Cerebellar cortex (tissue), 1 donor: ENCODE data around the gene SP100.

Experiments used
- DNase-seq: peaks from one replicate; pipeline ENCODE4 v3.0.0-alpha.2; 2015; ENCODE audit warnings: low spot score

Gene SP100

DNA sequence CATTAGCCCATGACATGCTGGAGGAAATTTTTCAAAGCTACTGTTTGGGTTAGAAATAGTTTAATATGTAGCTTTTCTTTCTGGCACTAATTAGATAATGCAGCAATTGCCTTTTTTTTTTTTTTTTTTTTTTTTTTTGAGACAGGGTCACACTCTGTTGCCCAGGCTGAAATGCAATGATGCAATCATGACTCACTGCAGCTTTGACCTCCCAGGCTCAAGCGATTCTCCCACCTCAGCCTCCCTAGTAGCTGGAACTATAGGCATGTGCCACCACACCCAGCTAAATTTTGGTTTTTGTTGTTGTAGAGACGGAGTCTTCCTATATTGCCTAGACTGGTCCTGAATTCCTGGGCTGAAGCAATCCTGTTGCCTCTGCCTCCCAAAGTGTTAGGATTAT lies 136.2 kb downstream of the SP100 start:
- DNase-seq, result no peak

DNA sequence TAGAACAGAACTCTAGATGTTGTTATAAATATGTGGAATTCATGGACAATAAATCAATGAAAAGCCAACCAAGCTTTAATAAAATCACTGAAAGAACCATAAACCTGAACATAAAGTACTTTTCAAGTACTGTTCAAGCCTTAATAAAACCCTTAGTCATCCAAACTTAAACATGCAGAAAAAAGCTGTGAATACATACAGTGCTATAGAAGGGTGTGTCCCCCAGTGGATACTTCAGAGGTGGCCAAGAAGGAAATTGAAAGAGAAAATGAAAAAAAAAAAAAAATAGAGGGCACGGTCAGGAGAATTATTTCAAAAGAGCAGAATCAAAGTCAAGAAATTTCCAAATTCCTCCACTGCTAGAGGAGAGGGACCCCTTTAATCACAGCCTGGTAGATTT lies 141.1 kb downstream of the SP100 start:
- DNase-seq, result no peak

DNA sequence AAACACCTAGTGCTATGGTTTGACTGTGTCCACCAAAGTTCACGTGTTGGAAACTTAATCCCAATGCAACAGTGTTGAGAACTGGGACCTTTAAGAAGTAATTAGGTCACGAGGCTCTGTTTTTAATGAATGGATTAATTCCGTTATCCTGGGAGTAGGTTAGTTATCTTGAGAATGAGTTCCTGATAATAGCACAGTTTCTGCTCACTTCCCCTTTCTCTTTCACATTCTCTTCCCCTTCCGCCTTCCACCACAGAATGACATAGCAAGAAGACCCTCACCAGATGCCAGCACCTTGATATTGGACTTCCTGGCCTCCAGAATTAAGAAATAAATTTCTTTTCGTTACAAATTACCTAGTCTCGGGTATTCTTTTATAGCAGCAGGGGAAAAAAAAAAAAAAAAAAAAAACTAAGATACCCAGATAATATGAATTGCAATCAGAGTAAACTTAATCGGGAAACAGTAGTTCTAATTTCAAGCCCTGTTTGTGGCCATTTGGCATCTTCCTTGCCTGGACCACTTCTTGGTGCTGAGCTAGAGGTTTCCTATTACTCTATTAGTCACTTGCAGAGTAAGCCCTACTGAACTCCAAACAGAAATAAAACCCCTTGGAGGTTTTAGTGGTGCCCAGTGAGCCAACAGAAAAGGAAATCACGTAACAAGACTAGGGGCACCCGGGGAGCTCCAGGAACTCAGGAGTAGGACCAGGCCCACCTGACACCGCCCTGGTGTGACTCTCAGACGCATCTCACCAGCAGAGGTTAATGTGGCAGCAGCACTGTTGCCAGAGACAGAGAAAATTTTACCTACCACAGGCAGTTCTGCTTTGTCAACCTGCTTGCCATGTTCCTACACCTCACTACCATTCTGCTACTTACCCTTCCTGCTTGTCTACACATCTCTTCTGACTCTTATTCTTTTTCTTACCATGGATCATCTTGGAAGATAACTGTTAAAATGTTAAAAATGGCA lies 149.1 kb downstream of the SP100 start:
- no peak for DNase-seq

DNA sequence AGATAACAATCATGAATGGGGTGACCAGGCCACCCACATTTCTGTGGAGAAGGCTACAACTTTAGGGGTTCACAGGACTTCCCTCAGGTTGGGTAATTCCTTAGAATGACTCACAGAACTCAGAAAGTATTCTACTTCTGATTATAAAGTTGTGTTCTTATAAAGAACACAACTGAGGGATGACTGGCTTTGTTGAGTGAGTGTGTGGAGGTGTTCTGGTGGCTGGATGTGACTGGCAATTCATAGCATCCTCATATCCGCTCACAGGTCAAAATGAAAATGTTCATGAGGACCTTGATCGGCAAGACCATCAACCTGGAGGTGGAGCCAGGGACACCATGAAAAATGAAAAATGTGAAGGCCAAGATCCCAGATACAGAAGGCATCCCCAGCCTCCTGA lies 153.3 kb downstream of the SP100 start:
- DNase-seq, result no peak

DNA sequence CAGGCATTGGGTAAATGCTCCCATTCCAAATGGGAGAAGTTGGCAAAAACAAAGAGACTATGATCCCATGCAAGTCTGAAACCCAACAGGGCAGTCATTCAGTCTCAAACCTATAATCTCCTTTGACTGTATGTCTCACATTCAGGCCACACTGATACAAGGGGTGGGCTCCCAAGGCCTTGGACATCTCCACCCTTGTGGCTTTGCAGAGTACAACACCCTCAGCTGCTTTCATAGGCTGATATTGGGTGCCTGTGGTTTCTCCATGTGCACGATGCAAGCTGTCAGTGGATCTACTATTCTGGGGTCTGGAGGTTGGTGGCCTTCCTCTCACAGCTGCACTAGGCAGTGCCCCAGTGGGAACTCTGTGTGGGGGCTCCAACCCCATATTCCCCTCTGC lies 155.0 kb downstream of the SP100 start:
- no peak for DNase-seq

DNA sequence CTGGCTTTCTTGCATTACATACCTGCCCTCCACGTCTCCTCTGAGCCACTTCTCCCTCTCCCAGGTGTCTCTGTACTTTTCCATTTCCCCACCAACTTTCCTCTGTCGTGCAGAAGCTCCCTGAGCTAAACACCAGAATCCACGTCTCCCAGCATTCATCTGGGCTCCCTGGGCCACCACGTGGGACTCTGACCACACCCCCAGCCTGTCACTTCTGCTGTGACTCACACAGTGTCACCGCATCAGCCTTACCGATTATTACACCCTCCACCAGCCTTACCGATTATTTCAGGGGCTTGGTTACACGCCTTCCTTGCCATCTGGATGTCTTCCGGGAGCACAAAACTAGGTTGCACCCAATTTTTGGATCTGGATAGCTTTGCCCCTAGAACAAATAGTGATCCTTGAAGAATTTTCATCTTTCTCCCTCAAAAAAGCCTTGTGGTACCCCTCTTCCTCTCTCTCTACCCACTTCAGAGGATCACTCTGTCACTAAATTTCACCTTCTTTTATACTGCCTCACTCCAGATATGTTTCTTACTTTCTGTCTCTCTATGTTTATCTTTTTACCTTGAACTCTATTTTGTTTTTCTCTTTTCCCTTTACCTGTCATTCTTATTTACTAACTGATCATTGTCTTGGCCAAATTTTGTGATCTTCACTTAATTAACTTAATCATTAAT lies 159.8 kb downstream of the SP100 start:
- DNase-seq, result no peak

DNA sequence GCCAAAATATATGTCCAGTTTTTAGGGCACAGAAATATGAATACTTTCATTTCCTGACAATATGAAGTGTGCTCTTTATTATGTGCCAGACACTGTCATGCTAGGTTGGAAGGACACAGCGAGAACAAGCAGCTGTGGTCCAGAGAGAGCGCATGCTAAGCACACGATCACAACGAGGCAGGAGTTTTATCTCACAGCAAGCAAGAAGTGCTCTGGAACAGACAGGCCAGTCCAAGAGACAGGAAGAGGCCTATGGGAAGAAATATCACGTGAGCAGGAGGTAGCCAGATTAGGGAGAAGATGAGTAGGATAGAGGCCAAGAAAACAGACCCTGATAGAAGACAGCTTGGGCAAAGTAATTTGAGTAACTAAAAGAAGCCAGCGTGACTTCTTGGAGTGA lies 161.1 kb downstream of the SP100 start:
- DNase-seq, result no peak

DNA sequence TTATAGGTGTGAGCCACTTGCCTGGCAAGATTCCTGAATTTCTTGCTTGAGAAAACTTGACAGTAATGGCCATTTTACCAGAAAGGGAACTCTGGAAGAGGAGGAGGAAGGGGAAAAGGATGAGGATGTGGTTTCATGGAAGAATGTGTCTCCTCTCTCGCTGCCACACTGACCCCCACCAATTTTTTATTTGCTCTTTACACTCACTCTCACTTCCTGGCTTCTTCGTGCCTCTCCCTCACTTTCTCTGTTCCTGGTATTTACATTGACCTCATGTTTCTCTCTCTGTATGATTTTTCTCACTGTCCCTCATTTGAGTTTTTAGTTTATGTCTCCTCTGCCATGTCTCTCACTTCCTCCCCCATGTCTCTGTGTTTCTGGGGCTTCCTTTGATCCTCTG lies 162.1 kb downstream of the SP100 start:
- DNase-seq, result no peak

DNA sequence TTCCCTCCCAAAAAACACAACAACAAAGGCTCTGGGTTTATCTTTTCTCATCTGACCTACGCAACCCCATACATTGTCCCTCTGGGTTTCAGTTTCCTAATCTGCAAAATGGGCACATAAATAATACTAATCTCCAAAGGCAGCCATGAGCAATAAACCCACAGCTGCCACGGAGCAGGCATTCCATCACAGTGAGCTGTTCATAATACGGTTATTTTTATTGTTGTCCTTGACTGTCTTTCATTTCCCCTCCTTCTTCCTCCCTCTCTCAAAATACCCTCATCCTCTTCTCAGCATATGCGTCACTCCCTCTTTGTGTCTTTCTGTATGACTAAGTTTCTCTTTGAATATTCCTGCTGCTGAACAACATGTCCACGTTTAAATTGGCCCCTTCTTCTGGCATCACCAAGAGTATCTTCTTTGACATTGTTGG lies 166.9 kb downstream of the SP100 start:
- DNase-seq, result no peak

DNA sequence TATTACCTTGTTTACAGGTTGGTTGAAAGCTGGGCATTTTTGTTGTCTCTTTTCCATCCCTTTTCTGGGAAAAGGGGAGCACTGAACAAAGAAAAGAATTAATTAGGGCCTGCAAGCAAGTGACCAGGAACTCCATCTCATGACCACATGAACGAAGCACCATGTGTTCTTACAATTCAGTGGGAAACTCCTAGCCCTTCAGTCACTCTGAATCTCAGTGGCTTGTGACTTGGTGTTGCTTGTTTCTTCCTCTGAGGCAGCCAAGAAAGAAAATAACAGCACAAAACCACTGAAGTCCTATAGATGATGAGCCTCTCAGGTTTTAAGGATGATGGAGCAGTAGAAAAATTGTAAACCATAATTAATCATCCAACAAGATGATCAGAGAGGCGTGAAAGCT lies 167.6 kb downstream of the SP100 start:
- no peak for DNase-seq

DNA sequence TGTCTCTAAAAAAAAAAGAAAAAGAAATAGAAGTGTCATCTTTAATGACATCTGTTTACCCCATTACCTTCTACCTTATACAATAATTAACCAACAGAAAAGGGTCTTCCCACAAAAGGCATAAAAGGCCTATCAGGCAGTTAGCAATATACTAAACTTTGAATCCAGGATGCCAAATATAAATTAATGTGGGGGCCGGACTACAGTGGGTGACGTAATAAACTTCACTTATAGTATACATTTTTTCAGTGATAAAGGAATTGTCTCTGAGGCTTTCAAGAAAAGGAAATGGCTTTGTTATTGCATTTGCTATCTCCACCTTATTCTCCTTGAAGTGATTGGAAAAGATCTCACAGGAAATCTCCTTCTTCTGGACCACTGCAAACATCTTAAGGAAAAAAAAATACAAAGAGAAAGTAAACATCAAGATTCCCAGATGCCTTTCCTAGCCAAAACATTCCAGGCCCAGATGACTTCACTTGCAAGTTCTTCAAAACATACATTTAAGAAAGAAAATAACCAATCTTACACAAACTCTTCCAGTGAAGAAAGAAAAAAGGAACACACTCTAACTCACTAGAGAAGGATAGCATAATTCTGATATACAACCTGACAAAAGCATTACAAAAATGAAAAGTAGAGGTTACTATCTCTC lies 170.5 kb downstream of the SP100 start:
- no peak for DNase-seq

DNA sequence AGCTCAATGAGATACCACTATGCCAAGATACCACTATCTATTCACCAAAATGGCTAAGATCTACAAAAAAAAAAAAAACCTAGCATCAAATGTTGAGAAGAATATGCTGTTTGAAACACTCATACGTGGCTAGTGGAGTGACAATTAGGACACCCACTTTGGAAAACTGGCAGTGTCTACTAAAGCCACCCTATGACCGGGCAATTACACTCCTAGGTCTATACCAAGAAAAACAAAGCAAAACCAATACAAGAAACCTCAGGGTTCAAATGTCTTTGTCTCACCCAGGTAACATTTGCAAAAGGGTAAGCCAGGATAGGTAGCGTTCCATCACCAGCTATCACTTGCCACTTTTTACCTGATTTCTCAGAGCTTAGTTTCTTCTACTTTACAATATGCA lies 173.0 kb downstream of the SP100 start:
- DNase-seq, result no peak

DNA sequence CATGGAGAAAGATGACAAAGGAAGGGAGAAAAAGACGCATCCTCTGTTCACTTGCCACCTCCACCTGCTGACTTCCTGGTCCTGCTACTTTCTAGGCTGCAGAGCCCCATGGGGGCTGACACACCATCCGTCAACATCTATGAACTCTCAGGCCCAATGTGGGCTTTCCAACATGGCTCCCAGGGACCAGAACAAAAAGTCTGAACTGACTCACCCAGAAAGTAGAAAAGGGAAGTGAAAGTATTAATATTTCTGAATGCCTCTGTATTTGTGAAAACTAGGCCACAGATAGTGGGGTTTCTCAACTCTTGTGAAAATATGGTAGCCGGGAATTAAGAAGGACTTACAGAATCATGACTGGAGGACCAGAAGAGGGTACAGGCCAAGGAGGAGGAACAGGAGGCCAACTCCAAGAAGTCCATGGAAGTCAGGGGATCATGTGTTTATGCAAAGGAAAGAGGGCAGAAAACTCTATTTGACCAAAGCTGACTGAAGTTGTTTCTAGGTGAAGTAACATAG lies 173.6 kb downstream of the SP100 start:
- no peak for DNase-seq

DNA sequence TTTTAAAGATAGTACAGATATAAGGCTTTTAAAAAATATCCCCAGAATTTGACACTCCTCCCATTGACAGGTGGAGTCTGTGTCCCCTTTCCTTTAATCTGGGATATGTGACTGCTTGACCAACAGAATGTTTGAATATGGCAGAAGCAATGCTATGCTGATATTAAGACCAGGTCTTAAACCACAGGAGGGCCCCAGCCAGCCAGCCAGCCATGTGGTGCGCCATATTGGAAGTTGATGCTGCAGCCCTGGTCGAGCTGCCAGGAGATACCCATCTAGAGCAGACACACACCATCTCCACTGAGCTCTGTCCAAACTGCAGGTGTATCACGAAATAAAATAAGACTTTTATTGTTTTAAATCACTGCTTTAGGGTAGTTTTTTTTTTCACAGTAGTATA lies 174.3 kb downstream of the SP100 start:
- no peak for DNase-seq

DNA sequence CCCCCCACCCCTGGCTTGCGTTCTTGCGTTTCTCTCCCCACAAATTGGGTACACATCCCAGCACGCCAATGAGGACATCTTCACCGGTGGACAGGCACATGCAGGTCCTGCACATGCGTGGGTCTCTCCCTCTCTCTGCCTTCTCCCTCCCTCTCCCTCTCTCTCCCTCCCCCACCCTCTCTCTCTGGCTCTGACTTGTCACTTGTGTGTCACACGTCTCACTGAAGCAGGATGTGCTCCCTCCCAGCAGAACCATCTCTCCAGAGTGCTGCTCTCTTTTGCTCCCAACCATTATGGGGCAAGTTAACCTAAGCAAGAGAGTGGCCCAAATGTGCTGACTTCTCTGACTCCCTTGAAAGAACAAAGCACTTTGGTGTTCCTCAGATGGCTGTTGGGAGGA lies 175.8 kb downstream of the SP100 start:
- DNase-seq, result no peak

DNA sequence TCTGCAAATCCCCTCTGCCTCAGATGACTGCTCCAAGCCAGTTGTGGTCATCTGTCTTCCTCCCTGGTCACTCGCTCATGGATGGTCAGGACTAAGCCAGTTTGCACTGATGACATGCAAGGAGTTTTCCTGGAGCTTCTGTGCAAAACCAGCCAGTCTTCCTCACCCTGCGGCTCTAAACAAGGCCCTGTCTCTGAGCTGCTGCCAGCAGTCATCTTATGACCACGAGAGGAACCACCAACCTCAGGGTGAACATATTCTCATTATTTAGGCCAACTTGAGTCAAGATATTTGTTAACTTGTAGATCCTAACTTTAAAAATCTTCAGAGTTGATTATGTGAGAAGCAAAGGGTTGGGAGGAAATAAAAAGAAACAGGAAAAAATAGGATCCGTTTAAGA lies 176.8 kb downstream of the SP100 start:
- no peak for DNase-seq
